CD4-positive, alpha-beta T cell treated with Interleukin-2 at 100 ng/mL for 4 hours (primary cell): ENCODE results near the gene FGF10.

Experiments
- DNase-seq: peaks from one replicate; pipeline ENCODE4 v3.0.0-alpha.2; 2020; ENCODE audit warnings: low spot score

Gene FGF10

DNA sequence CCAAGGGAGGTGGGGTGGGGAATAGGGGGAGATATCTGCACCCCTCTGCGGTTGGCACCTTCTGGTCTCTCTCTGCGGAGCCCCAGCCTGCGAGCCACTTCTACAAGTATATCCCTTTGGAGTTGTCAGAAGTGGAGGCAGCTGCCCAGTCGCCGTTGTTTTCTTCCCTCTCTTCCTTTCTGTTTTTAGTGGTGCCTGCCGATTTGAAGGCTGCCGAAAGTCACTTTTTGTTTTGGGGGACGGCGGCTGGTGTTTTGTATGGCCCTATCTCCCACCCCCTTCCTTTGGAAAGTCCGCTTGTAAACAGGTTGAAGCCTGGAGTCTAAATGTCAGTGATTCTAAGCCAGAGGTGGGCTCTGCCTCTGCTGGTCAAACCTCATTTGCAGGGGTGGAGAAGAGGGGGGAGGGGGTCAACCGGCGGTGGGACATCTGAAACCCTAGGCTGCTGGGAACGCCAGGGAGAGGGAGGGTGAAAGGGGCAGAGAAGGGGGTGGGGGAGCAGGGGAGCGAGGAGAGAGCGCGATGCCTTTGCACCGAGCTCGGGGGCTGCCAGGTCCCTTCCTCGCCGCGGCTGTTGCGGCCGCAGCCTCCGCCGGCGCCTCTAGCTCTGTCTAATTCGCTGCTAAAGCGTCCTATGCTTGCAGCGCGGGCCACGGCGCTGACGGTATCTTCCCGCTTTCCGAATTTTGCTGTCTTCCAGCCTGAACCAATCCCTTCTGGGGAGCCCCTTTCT, at the start of gene FGF10:
TSS of gene FGF10 (minus strand) at position 331 of the 733 bp plus-strand sequence. CDS start 738 bp downstream, outside the sequence.
- DNase-seq: no peak

DNA sequence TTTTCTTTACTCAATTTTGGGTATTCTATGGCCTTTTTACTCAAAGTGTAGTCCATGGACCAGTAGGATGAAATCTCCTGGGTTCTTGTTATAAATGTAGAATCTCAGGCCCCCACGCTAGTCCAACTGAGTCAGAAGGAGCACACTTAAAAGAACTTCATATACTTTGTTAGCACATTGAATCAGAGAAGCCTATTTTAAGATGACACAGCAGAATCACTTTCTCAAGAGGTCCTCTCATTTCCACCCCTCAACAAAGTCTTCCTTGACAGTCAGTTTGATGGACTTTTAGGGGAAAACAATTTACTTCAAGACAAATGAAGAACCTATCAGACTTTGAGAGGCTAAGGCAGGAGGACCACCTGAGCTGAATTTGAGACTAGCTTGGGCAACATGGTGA, 37.7 kb upstream of the FGF10 start:
- DNase-seq: no peak

- no peak for DNase-seq
Measured at GRCh38 chr5:44412286-44412685, 23.1 kb upstream of the FGF10 start.

- no peak for DNase-seq
Measured at GRCh38 chr5:44402084-44402483, 12.9 kb upstream of the FGF10 start.

GRCh38 chr5:44401611-44402010, 12.4 kb upstream of the FGF10 start:
- no peak for DNase-seq

DNA sequence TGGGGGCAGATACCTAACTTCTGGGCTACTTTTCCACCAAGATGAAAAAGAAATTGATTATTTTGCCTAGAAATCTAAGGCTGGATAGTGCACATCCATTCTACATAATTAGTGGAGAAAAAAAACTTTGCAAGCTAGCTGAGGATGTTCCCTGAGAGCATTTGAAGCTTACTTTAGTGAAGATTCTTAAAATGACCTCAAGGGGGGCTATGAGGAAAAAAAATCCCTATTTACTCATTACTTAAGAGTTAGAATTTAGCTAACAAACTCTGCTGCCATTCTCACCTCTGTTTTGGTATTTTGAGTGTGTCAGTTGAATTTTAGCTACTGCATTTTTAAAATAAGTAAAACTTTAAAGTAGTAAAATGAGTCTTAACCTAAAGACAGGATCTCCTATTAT, 9.2 kb upstream of the FGF10 start:
- no peak for DNase-seq

GRCh38 chr5:44396312-44396711, 7.1 kb upstream of the FGF10 start:
- DNase-seq: no peak

DNA sequence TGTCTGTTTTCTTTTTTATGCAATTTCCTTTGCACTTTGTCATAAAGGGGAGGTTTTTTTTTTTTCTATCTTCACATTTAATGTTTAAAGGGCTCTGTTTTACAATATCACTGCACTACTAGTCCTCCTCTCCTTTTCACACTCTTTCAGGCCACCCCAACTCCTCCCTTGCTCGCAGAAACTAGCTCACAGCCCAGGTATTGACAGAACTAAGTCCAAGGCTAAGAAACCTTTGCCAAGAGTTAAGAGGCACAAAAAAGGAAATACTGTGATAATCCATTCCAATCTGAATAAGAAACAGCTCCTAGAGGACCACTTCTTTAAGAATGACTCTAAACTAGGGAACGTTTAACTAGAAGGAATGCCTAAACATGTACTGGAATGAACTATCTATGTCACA, 1.1 kb upstream of the FGF10 start:
- no peak for DNase-seq

GRCh38 chr5:44389823-44390143, 563 bp upstream of the FGF10 start:
- no peak for DNase-seq

GRCh38 chr5:44388321-44389089, 715 bp downstream of the FGF10 start:
- no peak for DNase-seq

DNA sequence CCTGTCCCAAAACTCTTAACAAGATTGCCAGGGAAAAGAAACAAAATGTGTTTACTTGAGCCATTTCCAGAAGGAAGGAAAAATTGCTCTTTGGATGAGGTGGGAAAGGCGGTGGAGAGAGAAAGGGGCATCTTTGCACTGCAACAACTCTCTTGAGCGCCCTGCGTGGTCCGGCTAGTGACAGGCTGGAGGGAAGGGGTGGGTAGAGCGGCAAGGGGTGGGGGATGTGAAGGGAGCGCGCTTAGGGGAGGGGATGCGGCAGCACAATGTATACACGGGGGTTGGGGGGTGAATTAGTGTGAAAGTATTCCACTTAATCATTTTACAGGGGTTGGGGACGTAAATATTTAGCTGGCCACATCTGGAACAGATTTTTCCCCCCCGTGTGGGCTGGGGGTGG, 1.3 kb downstream of the FGF10 start:
- DNase-seq: no peak

DNA sequence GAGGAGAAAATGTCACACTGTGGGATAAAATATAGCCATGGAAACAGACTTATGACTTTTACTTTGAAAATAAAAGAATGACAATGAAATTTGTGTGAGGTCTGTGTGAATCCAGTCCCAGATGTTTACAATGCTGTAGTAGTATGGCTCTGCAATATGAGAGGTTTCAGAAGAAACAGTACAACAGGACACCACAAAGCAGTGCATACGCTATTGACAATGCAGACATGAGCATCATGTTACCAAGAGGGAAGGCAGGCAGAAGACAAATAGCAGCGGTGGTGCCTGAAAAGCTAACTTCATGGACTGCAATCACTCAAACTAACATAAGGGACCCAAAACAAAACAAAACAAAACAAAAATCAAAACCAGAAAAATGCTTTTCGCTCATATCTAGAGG, 1.8 kb downstream of the FGF10 start:
- no peak for DNase-seq

DNA sequence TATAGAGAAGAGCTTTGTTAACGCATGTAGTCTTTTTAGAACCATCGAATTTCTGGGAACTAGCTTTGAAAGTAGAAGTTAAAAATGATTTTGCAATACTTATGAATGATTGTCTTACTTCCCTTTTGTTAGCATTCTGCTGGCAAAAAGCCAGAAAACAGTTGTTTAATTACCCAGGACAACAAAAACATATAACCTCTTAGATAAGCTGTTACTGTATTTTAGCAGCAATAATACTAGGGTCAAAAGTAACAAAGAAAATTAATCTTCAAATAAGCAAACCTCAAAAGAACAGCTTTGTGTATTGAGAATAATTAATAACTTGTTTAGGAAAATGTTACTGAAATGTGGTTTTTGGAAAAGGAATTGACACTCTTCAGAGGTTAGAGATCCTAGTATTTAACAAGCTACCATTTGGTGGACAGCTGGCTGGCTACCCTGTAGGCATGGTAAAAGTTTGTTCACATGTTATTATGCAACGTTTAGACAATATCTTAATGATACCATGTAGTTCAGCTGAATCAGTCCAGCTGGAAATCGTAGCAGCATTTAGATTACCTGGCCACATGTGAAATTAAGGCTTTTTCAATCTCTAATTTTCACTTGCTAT, 3.8 kb downstream of the FGF10 start:
- no peak for DNase-seq

DNA sequence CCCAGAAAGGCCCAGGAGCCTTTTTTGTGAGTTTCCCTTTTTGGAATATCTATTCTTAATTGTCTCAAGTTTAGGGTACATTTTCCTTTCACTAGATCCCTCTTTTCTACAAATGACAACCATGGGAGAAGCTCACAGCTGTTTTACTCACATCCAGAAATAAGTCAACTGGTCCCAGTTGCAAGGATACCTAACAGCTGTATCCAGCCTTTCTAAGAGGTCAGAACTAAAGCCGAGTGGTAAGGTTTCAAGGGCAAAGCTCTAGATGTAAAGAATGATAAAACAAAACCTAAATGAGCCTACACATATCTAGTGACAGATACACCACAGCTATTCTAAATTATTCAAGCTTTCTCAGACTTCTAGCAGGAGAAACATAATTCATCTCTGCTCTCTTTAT, 4.4 kb downstream of the FGF10 start:
- no peak for DNase-seq

GRCh38 chr5:44382894-44383293, 6.3 kb downstream of the FGF10 start:
- DNase-seq: no peak

DNA sequence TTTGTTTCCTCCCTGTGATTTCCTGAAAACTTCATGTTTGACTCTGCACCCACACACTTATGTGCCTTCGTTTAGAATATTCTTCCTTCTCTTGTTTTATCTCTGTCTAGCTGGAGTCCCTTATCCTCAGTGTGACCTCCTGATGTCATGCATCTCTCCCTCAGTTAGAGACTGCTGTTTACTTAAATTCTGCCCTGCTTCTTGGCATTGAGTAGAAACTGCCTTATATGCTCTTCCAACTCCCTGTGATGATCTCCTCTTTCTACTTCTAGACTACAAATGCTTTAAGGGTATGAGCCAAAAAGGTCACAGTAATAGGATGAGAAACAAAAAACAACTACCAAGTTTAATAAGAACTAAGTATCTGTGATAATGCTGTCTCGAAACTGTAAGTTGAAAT, 12.2 kb downstream of the FGF10 start:
- no peak for DNase-seq

DNA sequence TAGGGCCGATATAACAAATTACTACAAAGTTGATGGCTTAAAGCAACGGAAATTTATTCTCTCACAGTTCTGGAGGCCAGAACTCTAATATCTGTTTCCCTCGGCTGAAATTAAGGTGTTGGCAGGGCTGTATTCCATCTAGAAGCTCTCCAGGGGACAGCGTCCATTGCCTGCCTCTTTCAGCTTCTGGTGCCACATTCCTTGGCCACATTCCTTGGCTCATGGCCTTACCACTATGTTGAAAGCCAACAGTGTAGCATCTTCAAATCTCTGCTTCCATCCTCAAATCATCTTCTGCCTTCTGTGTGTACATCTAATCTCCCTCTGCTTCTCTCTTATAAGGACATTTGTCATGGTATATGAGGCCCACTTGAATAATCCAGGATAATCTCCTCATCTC, 17.2 kb downstream of the FGF10 start:
- no peak for DNase-seq

DNA sequence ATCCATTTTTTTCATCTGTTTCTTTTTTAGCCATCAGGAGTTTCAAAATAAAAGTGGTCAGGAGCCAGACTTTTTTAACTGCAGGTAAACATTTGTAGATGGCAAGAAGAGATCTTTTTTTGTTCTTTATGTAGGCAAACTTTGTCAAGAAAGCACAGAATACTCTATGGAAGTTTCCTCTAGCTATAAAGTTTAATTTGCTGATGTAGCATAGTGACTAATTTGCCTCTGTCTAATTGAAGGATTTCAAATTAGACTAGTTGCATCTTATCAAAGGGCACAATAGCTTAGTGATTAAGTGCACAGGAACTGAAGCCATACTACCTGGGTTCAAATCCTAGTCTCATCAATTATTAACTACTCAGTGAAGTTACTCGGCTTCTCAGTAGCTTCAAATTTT, 22.0 kb downstream of the FGF10 start:
- DNase-seq: no peak

GRCh38 chr5:44365345-44365744, 23.9 kb downstream of the FGF10 start:
- DNase-seq: no peak

DNA sequence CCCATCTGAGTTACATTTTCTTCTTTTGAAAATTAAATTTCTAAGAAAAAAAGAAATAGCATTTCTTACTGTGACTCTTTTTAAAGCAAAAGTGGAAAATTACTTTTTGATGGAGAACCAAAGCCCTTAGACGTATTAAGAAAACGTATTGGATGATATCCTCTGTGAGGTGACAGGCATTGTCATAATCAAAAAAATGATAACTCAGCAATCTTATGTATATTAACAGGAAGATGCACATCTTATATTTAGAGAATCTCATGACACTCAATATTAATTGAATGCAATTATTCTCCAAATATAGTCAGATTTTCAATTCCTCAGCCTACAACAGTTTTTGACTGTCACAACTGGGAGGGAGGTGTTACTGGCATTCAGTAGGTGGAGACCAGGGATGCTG, 25.1 kb downstream of the FGF10 start:
- DNase-seq: no peak

DNA sequence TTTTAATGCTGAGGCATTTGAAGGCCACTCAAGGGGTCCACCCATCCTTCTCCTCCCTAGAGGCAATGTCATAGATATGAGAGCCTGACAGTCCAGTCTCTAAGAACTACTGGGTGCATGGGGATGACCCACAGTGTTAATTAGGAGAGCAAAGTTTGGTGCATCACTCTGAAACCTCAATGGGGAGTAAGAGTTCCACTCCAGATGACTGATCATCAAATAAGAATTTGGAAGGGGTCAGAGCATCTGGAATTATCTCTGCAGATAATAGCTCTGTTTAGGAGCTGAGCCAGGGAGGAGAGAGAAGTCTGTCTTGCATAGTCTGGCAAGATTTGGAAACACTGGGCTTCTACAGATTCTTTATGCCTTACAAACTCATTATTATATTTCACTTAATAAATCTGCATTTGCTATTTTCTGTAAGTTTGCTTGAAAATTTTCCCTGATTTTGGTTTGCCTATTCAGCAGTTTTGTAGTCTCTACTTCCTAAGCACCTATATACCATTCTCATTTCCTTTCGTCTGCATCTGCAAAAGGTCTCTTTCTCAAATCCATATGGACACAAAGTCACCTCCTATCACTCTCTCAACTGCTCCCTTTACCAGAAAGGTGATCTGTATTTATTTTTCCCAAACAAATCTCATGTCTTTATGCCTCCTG, 27.7 kb downstream of the FGF10 start:
- DNase-seq: no peak

GRCh38 chr5:44360919-44361318, 28.3 kb downstream of the FGF10 start:
- no peak for DNase-seq

DNA sequence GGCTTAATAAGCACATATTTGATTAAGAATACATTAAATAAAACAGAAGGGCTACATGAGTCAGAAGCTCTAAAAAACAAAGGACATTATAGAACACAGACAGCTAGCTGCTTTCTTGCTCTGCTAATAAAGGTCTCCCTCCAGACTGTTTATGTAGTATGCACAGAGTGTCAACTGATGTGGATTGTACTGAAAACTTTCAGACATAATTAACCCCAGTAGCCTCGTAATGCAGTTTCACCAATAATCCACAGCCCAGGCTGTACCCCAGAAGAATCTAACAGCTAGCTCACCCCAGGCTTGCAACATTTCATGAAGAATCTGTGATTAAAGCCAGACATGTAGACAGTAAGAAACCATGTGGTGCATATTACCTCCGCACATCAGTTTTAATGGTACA, 30.8 kb downstream of the FGF10 start:
- DNase-seq: no peak
